ENCODE results near the gene PSTPIP1. TPM values are rescaled to one million over a fixed set of nuclear protein-coding genes. Genes with fewer than 3 reads are reported as not detected.

The PSTPIP1 gene
- total RNA-seq, 1 experiment from 2014 or later: 1.5 TPM

DNA sequence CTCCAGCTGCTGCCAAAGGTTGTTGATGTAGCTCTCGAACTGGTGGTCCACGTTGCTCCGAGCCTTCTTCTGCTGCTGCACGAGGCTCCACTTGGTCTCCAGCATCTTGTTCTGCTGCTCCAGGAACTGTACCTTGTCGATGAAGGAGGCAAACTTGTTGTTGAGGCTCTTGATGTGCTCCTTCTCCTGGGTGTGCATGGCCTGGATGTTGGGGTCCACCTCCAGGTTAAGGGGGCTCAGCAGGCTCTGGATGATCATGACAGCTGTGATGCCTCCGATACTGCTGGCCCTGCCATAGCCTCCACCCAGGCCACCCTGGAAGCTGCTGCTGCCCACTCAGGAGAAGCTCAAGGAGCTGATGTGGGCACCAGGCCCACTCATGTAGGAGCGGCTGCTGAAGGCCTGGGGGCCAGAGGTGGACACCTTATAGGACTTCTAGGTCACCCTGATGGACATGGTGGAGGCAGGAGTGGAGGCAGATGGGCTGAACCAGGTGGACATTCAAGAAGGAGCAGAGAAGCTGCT, 14.9 kb upstream of the PSTPIP1 start:
- ATAC-seq: no peak
- H3K9me3 Mint-ChIP-seq: peaks cover 11% of the 10 kb centered on the region
- DNase-seq (ENCODE audit: low spot score): no peak
- H3K27ac Mint-ChIP-seq: no peak overlapping the region
- H3K27me3 Mint-ChIP-seq (ENCODE audit: low read depth): no peaks in the 10 kb centered on the region
- CTCF ChIA-PET: no interaction called here
- 0 out of 2 replicates have a peak, but pooled peaks cover 3% of the 10 kb centered on the region for H3K36me3 Mint-ChIP-seq
- H3K4me1 Mint-ChIP-seq: no peaks in the 10 kb centered on the region
- TF ChIP-seq MYBL2 (CRISPR knock-in tag; IDR thresholded peaks at IDR 0.05) (no peak), FOXJ3 (CRISPR knock-in tag; IDR thresholded peaks at IDR 0.05; ENCODE audit: borderline replicate concordance) (no peak), ESRRA (CRISPR knock-in tag; IDR thresholded peaks at IDR 0.05; ENCODE audit: borderline replicate concordance) (no peak), ZNF416 (CRISPR knock-in tag; IDR thresholded peaks at IDR 0.05) (no peak), CBFB (CRISPR knock-in tag; IDR thresholded peaks at IDR 0.05; ENCODE audit: low read depth) (no peak), TCF7 (CRISPR knock-in tag; IDR thresholded peaks at IDR 0.05; ENCODE audit: low read depth) (no peak), JAZF1 (CRISPR knock-in tag; IDR thresholded peaks at IDR 0.05) (no peak), PREB (CRISPR knock-in tag; IDR thresholded peaks at IDR 0.05; ENCODE audit: borderline replicate concordance) (no peak), NFE2L1 (CRISPR knock-in tag; IDR thresholded peaks at IDR 0.05) (no peak), ERG (CRISPR knock-in tag; IDR thresholded peaks at IDR 0.05) (no peak), PRRX2 (CRISPR knock-in tag; IDR thresholded peaks at IDR 0.05) (no peak), ETV6 (CRISPR knock-in tag; IDR thresholded peaks at IDR 0.05) (no peak)
- TF ChIP-seq, protein P1, sequence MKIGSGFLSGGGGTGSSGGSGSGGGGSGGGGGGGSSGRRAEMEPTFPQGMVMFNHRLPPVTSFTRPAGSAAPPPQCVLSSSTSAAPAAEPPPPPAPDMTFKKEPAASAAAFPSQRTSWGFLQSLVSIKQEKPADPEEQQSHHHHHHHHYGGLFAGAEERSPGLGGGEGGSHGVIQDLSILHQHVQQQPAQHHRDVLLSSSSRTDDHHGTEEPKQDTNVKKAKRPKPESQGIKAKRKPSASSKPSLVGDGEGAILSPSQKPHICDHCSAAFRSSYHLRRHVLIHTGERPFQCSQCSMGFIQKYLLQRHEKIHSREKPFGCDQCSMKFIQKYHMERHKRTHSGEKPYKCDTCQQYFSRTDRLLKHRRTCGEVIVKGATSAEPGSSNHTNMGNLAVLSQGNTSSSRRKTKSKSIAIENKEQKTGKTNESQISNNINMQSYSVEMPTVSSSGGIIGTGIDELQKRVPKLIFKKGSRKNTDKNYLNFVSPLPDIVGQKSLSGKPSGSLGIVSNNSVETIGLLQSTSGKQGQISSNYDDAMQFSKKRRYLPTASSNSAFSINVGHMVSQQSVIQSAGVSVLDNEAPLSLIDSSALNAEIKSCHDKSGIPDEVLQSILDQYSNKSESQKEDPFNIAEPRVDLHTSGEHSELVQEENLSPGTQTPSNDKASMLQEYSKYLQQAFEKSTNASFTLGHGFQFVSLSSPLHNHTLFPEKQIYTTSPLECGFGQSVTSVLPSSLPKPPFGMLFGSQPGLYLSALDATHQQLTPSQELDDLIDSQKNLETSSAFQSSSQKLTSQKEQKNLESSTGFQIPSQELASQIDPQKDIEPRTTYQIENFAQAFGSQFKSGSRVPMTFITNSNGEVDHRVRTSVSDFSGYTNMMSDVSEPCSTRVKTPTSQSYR (CRISPR knock-in tag; IDR thresholded peaks at IDR 0.05): no peak
- TF ChIP-seq, protein P2, sequence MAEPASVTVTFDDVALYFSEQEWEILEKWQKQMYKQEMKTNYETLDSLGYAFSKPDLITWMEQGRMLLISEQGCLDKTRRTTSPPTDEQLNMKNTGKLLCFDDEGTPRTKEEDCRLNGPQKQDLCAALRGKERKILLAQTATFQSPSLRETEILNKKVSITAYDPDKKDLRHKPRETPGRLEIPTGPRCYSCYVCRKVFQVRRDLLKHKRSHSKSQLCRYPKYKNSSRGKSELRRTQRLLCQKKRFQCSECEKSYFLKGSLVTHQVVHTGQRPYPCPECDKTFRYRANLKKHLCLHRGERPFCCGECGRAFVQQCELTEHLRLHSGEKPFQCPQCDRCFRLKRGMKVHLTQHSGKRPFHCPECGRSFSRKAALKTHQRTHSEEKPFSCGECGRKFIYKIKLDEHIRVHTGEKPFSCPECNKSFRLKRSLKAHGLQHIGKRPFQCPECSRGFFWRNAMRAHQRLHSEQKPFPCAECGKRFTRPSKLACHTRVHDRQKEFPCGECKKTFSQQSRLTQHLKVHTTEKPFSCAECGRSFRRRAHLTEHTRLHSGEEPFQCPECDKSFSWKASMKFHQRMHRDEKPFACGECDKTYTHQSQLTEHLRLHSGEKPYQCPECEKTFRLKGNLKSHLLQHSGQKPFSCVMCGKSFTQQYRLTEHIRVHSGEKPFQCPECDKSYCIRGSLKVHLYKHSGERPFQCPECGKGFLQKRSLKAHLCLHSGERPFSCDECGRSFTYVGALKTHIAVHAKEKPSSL (CRISPR knock-in tag; conservative IDR thresholded peaks at IDR 0.05): no peak
- no peak overlapping the region for H3K4me3 Mint-ChIP-seq
- POLR2A ChIA-PET: no interaction called here

- no peak overlapping the region for H3K27ac Mint-ChIP-seq
- TF ChIP-seq CREB1 (CRISPR knock-in tag; IDR thresholded peaks at IDR 0.05) (no peak), FOXP1 (CRISPR knock-in tag; IDR thresholded peaks at IDR 0.05; ENCODE audit: borderline replicate concordance) (no peak), ERG (CRISPR knock-in tag; IDR thresholded peaks at IDR 0.05) (no peak), NFE2L1 (CRISPR knock-in tag; IDR thresholded peaks at IDR 0.05) (no peak), PREB (CRISPR knock-in tag; IDR thresholded peaks at IDR 0.05; ENCODE audit: borderline replicate concordance) (no peak)
- TF ChIP-seq, protein P3, sequence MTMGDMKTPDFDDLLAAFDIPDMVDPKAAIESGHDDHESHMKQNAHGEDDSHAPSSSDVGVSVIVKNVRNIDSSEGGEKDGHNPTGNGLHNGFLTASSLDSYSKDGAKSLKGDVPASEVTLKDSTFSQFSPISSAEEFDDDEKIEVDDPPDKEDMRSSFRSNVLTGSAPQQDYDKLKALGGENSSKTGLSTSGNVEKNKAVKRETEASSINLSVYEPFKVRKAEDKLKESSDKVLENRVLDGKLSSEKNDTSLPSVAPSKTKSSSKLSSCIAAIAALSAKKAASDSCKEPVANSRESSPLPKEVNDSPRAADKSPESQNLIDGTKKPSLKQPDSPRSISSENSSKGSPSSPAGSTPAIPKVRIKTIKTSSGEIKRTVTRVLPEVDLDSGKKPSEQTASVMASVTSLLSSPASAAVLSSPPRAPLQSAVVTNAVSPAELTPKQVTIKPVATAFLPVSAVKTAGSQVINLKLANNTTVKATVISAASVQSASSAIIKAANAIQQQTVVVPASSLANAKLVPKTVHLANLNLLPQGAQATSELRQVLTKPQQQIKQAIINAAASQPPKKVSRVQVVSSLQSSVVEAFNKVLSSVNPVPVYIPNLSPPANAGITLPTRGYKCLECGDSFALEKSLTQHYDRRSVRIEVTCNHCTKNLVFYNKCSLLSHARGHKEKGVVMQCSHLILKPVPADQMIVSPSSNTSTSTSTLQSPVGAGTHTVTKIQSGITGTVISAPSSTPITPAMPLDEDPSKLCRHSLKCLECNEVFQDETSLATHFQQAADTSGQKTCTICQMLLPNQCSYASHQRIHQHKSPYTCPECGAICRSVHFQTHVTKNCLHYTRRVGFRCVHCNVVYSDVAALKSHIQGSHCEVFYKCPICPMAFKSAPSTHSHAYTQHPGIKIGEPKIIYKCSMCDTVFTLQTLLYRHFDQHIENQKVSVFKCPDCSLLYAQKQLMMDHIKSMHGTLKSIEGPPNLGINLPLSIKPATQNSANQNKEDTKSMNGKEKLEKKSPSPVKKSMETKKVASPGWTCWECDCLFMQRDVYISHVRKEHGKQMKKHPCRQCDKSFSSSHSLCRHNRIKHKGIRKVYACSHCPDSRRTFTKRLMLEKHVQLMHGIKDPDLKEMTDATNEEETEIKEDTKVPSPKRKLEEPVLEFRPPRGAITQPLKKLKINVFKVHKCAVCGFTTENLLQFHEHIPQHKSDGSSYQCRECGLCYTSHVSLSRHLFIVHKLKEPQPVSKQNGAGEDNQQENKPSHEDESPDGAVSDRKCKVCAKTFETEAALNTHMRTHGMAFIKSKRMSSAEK (CRISPR knock-in tag; IDR thresholded peaks at IDR 0.05; ENCODE audit: borderline replicate concordance): no peak
- TF ChIP-seq, protein P4, sequence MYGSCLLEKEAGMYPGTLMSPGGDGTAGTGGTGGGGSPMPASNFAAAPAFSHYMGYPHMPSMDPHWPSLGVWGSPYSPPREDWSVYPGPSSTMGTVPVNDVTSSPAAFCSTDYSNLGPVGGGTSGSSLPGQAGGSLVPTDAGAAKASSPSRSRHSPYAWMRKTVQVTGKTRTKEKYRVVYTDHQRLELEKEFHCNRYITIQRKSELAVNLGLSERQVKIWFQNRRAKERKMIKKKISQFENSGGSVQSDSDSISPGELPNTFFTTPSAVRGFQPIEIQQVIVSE (CRISPR knock-in tag; IDR thresholded peaks at IDR 0.05; ENCODE audit: borderline replicate concordance): no peak
Observed at GRCh38 chr15:76982356-76982755, 12.6 kb upstream of the PSTPIP1 start.

More at GRCh38 chr15:76982356-76982755, 12.6 kb upstream of the PSTPIP1 start:
- H3K27me3 Mint-ChIP-seq (ENCODE audit: low read depth): no peaks in the 10 kb centered on the region
- ATAC-seq (no peak), DNase-seq (ENCODE audit: low spot score) (no peak)
- ChIA-PET POLR2A (no interaction called here), CTCF (interaction anchor here (1.2 to 3.4 kb wide), 2 partner anchors 9 to 42 kb away, joined by 3 to 23 read pairs; no protein-coding TSS in a partner anchor)
- no peaks in the 10 kb centered on the region for H3K4me1 Mint-ChIP-seq
- H3K9me3 Mint-ChIP-seq: peaks cover 11% of the 10 kb centered on the region
- no peak overlapping the region for H3K4me3 Mint-ChIP-seq
- H3K36me3 Mint-ChIP-seq: 0 out of 2 replicates have a peak, but pooled peaks cover 3% of the 10 kb centered on the region

Data from WTC11 (cell line).